SHP77 (cell line): ENCODE data around the gene DNAAF1.

Experiments
- DNase-seq, 2 experiments: peaks; one replicate each; lab custom pipeline; 2025; lab: John Stamatoyannopoulos, UW

Gene DNAAF1

GRCh38 chr16:84161037-84161436 lies 15.9 kb downstream of the DNAAF1 start:
- DNase-seq = no peak

- no peak for DNase-seq
Observed at GRCh38 chr16:84161801-84162200, 16.7 kb downstream of the DNAAF1 start.

- DNase-seq = no peak
Observed at GRCh38 chr16:84165746-84166145, 20.6 kb downstream of the DNAAF1 start.

GRCh38 chr16:84166796-84167695 lies 21.9 kb downstream of the DNAAF1 start:
- DNase-seq = no peak

DNA sequence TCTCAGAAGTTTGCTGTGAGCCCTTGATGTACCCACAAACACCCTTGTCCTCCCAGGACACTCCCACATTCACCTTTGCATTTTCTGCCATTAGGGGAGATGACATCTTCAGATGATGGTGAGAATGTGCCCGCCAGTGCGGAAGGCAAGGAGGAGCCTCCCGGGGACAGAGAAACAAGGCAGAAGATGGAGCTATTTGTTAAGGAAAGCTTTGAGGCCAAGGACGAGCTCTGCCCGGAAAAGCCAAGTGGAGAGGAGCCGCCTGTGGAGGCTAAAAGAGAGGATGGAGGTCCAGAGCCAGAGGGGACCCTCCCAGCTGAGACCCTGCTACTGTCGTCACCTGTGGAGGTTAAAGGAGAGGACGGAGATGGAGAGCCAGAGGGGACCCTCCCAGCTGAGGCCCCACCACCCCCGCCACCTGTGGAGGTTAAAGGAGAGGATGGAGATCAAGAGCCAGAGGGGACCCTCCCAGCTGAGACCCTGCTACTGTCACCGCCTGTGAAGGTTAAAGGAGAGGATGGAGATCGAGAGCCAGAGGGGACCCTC lies 24.7 kb downstream of the DNAAF1 start:
- DNase-seq = no peak

DNA sequence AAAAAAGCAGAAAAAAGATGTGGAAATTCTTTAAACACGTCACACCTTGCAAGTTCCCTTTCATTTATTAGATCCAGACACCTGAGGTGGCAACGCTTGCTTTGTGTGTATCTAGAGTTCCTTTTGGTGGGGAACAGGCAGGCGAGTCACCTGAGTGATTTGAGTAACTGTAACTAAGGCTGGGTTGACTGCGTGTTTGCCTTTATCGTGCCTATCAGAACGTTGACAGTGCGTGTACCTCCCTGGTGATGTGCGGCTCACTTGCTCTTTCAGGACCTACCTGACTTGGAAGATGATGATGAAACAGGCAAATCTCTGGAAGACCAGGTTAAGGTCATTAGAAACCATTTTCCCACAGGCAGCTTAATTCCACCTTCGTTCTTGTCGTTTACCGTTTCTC lies 29.3 kb downstream of the DNAAF1 start:
- DNase-seq = no peak

DNA sequence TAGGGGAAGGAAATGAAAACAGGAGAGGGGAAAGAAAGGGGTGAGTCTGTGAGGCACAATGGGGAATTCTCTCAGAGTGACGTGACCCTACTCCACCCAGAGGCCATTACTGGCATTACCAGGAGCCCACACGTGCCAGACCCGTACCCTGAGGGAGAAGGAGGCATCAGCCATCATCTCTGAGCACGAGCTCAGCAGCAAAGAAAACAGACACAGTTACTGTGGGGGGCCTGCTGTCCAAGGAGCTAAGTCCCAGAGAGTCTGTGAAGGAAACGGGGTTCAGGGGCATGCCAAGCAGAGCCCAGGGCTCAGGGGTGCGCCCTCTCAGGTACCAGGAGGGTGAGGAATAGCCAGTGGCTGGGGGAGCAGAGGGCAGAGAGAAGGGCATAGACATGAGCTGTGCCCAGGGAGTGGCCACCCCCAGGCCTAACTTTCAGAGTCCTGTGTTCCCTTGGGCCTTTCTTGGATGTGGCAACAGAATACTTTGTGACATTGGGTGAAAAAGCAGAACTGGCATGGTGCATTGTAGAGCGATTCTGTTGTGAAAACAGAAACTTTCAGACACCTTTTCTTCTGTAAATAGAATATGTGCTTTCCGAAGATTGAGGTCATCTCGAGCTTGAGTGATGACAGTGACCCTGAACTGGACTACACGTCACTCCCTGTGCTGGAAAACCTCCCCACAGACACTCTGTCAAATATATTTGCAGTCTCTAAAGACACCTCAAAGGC lies 30.4 kb downstream of the DNAAF1 start:
- no peak for DNase-seq

DNA sequence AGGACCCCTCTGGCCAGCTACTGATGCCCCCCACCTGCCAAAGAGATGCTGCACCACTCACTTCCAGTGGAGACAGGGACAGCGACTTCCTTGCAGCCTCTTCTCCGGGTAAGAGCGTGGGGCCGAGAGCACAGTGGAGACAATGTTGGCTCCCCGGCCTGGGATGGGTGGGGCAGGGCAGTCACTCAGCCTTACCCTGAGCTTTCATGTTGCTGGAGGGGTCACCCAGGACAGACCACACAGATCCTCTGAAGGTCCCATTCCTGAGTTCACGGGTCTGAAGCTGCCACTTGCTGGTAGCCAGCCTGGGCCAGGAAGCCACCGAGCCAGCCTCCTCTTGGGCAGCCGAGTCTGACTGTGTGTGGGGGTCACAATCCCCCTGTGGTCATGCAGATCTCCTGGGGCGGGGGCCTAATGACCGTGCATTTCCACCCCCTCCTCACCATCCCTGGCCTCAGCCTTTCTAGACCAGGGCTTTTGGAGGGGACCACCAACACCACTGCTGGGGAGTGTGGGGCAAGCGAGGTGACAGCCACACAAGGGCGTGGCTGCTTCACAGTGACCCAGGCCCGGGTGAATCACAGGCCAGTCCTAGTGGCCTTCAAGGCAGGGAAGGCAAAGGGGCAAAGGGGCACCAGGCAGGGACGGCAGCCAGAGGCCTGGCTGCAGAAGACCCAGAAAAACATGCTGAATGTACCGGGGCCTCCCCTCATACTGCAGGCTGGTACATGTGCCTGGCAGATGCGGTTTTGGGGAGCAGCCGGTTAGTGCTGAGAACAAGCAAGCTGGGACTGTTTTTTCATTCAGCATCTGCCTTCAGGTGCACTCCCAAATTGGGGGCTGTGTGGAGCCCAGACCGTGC lies 31.3 kb downstream of the DNAAF1 start:
- no peak for DNase-seq

- no peak for DNase-seq
Observed at GRCh38 chr16:84177741-84178073, 32.6 kb downstream of the DNAAF1 start.

DNA sequence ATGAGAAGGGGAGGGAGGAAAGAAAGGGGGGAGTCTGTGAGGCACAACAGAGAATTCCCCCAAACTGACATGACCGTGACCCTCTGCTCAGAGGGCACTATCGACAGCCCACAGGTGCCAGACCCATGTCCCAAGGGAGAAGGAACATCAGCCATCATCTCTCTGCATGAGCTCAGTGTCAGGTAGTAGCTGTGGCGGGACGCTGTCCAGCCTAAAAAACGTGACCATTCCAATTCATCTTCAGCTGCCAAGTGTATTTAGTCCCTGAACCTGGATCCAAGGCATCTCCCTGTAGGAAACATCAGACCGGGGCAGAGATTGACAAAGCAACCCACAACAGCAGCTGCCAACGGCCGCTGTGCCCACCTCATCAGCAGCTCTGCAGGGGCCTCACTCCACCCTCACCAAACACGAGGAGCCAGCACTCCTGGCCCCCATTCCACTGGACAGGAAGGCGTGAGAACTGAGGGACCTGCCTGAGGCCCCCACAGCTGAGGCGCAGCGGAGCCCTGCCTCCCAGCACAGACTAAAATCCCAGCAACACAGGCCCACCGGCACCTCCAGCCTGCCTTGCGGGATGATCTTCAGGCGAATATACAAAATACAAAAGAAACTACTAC lies 33.1 kb downstream of the DNAAF1 start:
- no peak for DNase-seq

- no peak for DNase-seq
Observed at GRCh38 chr16:84178892-84179611, 33.9 kb downstream of the DNAAF1 start.

- DNase-seq = no peak
Observed at GRCh38 chr16:84179612-84180320, 34.7 kb downstream of the DNAAF1 start.

DNA sequence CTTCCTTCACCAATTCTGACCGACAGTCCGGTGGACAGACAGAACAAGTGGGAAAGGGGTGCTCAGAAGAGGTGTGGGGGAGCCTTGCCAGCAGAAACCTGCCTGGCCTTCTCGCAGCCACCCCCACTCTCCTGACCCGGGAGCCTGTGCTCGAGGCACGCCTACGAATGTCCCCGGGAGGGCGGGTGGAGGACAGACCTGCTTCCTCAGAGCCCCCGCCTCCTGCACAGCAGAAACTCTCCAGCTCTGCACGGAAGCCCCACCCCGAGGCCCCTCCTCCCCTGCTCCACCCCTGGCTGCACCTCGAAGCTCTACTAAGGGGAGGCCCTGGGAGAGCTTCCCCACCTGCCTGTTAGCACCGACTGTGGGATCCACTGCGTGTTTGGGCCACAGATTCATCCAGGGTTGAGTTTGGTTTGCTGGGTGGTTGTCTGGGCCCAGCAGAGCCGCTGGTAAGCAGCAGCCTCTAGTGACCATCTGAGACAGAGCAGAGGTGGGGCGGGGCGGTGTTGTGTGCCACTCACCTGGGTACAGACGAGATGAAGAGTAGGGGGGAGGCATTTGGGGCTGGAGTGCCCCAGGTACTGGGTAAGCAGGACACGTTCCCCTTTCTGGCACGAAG lies 35.5 kb downstream of the DNAAF1 start:
- DNase-seq = no peak

GRCh38 chr16:84181144-84181915 lies 36.2 kb downstream of the DNAAF1 start:
- DNase-seq = no peak

- DNase-seq = no peak
Observed at GRCh38 chr16:84182104-84182503, 37.0 kb downstream of the DNAAF1 start.

- no peak for DNase-seq
Observed at GRCh38 chr16:84182680-84183571, 37.8 kb downstream of the DNAAF1 start.

- DNase-seq = no peak
Observed at GRCh38 chr16:84183572-84183875, 38.4 kb downstream of the DNAAF1 start.

- no peak for DNase-seq
Observed at GRCh38 chr16:84183911-84184591, 38.9 kb downstream of the DNAAF1 start.
